Activated naive CD8-positive, alpha-beta T cell treated with anti-CD3 and anti-CD28 coated beads, Interleukin-2, amount 50 U/mL, for 16 hours (primary cell): ENCODE results near the gene USP19.

Source experiments
- DNase-seq: peaks from one replicate; pipeline ENCODE4 v3.0.0-alpha.2; 2020; ENCODE audit warnings: low read depth, low spot score

Gene USP19

GRCh38 chr3:49120438-49121131 is at the start of gene USP19:
Gene USP19, minus strand, starts transcription at chr3:49120823. Its CDS starts 1,678 bp downstream, at chr3:49119145.
- DNase-seq: peak; percentile 93

GRCh38 chr3:49166752-49167556 is 46.3 kb upstream of the USP19 start:
- no peak for DNase-seq

- peak; percentile 55 for DNase-seq
Observed at GRCh38 chr3:49165771-49166751, 45.4 kb upstream of the USP19 start, which contains the start of gene CCDC71. Gene CCDC71, minus strand, starts transcription at chr3:49166331. Its CDS starts 2,123 bp downstream, at chr3:49164208.

- no peak for DNase-seq
Observed at GRCh38 chr3:49164983-49165720, 44.5 kb upstream of the USP19 start.

- no peak for DNase-seq
Observed at GRCh38 chr3:49163609-49164008, 43.0 kb upstream of the USP19 start.

GRCh38 chr3:49162751-49163419 is 42.3 kb upstream of the USP19 start:
- no peak for DNase-seq

GRCh38 chr3:49161808-49162530 is 41.3 kb upstream of the USP19 start:
- DNase-seq: no peak

GRCh38 chr3:49161197-49161596 is 40.6 kb upstream of the USP19 start:
- DNase-seq: no peak

- DNase-seq: no peak
Observed at GRCh38 chr3:49158792-49159191, 38.2 kb upstream of the USP19 start.

GRCh38 chr3:49158103-49158709 is 37.6 kb upstream of the USP19 start:
- DNase-seq: peak; percentile 16

- DNase-seq: no peak
Observed at GRCh38 chr3:49157289-49157688, 36.7 kb upstream of the USP19 start.

- DNase-seq: no peak
Observed at GRCh38 chr3:49153349-49153912, 32.8 kb upstream of the USP19 start.

GRCh38 chr3:49151610-49152009 is 31.0 kb upstream of the USP19 start:
- DNase-seq: no peak

GRCh38 chr3:49148159-49148558 is 27.5 kb upstream of the USP19 start:
- DNase-seq: no peak

GRCh38 chr3:49140080-49140479 is 19.5 kb upstream of the USP19 start:
- no peak for DNase-seq

- no peak for DNase-seq
Observed at GRCh38 chr3:49135499-49135898, 14.9 kb upstream of the USP19 start.

- DNase-seq: no peak
Observed at GRCh38 chr3:49134471-49135265, 14.0 kb upstream of the USP19 start.
